ENCODE results near the gene ZBTB8OS.

DNA sequence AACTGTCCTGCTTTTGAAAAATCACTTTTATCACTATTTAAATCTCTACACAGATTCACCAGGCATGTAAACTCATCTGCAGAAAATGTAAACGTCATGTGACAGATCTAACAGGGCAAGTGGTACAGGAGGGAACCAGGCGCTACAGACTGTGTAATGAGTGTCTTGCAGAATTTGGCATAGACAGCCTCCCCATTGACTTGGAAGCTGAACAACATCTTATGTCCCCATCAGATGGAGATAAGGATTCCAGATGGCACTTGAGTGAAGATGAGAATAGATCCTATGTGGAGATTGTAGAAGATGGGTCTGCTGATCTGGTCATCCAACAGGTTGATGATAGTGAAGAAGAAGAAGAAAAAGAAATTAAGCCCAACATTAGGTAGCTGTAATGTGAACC lies 50.3 kb downstream of the ZBTB8OS start:
- TF ChIP-seq CTCF (IDR thresholded peaks at IDR 0.05) (no peak), POLR2A (IDR thresholded peaks at IDR 0.05) (no peak)

Data from uterus (tissue), 2 donors.